NOMO-1 treated with DMSO at 0.1 percent for 48 hours (cell line): Measurements from ENCODE around the gene ANKRD13B.
A peak's percentile ranks its signal among the peaks of the same experiment; 100 is the strongest.

Source experiments
- DNase-seq: peaks from one replicate; lab custom pipeline; 2025; ENCODE audit not compliant: unreplicated experiment; lab: John Stamatoyannopoulos, UW

ANKRD13B gene

DNA sequence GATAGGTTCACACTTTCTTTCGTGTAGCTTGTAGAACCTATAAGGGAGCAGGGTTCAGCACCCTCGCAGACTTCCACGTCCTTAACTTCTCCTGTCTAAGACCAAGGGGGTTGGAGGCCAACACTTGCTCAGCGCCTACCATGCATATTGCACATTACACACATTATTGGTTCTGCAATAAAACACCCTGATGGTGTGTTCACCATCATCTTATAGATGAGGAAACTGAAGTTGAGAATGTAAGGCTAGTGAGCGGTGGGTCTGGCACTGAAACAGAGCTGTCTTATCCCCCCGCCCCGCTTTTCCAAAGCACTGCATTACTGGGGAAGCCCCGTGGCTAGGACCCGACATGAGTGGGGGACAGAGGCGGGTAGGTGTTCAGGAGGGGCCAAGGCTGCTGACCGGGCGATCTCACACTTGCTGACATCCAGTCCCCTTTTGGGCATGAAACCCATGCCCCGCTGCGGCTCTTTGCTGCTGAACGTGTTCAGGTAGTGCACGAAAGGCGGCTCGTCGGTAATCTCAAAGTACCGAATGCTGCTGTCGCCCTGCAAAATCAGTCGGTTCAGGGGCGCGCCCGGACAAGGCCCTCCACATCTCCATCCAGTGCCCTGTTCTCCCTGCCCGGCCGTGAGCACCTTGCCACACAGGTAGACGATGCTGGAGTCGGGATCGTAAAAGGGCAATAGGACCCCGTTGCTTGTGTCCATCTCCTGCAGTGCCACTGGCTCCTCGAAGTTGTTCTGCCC lies 23.5 kb downstream of the ANKRD13B start:
- DNase-seq: no peak

DNA sequence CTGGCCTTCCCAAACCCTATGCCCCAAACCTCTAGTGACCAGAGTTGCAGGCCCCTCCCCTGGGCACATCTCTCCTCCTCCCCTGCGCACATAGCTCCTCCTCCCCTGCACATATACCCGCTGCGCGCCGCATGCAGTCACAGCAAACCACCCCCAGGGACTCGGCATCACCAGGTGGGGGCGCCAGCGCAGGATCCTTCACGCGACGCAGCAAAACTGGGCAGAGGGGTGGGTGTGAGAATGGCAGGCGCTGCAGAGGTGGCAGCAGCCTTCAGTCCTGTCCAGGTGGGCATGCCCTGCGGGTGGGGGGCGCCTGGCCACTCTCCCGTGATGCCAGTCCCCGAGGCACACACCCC lies 24.2 kb downstream of the ANKRD13B start:
- peak; percentile 82 for DNase-seq

DNA sequence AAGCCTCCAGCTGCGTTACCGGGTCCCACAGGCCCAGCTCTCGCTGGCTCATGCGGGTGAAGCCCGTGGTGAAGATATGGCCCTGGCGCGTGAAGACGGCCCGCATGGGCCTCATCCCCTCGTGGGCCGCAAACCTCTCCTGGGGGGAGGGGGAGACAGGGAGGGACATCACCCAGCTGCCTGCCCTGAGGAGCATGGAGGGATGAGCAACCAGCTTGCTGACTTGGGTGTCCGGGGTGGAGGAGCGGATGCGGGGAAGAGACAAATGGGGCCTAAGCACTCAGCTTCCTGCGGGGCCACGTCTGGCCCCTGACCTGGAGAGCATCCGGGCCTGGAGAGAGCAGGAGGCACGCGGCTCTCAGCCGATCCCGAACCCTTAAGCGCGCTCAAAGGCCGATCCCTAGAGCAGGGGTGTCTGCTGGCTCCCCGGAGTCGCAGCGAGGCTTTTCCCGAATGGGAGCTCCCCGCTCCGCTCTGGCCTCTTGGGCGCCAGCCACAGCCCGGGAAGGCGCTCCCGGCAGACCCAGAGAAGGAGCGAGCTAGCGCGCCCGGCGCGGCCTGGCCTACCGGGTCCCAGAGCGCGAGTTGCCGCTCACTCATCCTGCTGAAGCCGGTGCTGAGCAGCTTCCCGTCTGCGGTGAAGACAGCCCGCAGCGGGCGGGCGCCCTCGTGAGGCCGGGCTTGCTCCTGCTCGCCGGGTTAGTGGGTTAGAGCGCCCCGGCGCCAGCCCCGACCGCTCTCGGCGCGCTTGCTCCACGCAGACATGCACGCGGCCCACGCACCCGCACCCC lies 24.7 kb downstream of the ANKRD13B start:
- peak; percentile 80 for DNase-seq

DNA sequence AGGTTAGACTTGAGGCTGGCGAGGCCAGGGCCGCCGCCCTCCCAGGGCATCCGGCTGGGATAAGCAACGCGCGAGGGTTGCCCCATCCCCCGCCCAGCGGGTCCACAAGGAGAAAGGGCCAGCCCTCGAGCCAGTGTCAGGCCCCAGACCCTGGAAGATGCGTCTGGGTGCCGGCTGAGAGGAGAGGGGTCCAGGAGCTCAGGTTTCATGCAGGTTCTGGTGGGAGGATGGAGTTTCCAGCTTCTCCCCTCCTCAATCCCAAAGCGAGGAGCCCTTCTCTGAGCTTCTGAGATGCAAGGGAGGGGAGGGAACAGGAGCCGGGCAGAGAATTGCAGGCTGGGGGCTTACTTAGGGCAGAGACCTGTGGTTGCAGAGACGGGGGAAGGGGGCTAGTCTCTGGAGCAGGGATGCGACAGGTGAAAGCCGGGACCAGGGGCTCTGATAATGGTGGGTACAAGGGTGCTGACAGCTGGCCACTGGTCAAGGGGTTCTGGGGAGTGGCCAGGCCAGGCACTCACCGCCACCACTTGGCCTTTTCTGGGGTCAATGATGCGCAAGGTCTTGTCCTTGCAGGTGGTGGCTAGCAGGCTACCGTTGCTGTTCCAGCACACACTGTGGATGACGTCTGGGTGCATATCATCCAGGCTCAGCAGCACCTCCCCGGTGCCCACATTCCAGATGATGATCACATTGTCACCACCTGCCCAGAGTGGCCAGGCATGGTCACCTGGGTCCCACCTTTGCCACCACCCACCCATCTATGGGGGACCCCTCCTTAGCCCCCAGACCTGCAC lies 25.5 kb downstream of the ANKRD13B start:
- no peak for DNase-seq

DNA sequence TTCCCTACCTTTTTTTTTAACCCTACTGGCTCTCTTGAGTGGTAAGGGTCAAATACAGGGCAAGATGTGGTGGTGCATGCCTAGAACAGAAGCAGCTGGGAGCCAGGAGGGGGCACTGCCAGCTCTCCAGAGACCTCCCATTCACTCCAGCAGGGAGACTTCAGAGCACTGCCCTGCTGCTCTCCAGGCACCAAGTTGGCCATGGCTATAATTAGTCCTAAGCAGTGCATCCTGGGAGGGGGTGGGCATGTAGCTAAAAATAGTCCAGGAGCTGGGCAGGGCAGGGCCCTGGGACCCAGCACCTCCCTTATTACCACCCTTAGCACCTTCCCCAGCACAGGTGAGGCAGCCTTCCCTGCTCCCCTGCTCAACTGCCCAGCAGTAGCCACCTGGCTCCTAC lies 26.3 kb downstream of the ANKRD13B start:
- peak; percentile 8 for DNase-seq

DNA sequence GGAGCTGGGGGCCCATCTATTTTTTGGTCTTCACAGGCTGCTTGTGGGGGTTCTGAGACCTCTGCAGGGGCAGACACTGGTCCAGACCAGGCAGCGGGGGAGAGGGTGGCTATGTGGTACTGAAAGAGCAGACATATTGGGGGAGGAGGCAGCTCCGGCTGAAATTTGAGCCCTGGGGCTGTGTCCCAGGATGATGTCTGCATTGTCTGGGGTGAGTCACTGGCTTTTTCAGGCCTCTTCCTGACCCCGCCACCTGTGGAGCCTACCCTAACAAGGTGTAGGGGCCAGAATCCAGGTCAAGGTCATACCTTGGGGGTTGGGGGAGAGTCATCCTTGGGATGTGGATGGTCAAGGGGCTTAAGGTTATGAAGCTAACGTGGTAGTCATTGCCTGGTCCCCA lies 27.3 kb downstream of the ANKRD13B start:
- no peak for DNase-seq

DNA sequence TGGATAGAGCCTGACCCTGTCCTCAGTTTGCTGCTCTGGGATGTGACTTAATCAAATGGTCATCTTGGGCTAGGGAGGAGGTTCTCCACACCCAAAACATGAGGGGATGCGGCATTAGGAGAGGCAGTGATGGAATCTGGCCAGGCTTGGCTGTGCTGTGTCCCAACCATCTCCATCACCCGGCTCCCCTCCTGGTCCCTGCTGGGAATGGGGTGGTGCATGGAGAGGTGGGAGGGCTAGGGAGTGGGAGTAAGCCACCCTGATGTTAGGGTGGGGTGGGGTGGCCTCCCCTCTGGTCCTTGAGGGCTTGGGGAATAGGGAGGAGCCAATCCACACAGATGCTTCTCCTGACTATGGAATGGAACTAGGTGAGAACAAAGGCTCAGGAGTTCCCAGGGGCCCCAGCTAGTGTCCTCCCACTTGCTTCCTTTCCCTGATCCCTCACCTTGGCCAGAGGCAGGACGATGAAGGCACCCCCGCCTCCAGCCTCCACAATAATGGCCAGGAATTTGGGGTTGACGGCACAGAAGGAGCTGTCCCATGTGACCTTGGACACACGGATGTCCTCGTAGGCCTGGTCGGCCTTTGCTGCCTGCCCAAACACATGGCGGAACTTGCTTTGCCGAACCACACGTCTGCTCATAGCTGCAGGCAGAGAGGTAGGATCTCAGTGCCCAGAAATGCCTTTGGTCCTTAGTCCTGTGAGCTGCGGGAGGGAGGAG lies 28.0 kb downstream of the ANKRD13B start:
- no peak for DNase-seq

DNA sequence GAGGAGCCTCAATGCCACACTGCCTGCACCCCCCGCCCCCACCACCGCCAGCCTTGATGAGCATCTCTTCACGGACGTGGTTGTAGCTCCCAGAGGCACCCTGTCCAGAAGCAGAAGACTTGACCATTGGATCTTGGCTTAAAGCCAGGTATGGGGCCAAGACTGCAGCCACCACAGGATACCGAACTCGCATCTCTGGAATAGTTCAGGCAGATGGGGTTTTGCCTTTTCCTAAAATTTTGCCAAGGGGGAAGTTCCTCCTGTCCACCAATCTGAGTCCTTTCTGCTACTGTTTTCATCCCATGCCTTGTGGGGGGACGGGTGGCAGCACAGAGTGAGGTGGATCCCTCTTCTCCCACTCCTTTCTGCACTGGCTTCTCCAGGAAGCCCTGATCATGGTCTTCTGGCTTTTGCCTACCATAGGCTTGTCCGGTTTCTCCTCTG lies 28.8 kb downstream of the ANKRD13B start:
- no peak for DNase-seq

DNA sequence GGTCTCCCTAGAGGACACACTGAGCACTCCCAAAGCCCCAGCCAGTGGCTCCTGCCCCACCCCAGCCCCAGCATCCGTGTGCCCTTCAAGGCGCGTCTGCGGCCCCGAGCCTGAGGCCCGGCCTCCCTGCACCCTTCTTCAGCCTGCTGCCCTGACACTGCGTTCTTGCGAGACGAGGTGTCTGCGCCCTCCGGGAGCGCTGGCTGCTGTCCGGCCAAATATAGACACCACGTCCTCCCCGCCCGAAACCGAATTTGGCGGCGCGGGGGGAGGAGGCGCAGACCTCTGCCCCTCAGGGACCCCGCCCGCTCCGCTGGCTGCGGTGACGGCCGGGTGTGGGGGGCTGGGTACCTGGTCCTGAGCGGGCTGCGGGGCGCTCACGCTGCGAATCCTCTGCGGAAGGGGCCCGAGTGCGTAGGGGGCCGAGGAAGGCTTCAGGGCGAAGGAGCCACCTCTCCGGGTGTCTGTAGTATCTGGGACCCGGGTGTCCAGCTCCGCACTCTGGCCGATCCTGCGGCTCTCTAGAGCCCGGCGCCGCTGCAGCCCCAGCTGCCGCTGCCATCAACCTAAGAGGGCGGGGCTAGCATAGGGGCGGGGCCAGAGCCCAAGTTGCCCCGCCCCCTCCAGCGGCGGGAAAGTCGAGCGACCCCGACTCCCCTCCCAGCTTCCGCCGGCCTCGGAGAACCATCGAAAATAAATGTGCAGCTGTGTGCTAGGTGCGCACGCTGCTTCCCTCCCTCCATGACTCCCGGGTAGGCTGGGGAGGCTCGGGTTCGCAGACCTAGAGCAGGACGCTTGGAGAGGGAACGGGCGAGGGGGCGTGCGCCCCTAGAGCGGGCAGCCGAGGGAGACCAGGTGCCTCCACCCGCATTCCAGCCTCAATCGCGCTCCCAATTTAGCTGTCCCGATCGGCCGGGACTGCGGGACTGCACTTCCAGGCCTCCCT lies 29.7 kb downstream of the ANKRD13B start, which contains the start of gene CORO6:
TSS of gene CORO6 (minus strand) at position 576 of the 946 bp plus-strand sequence. CDS start 1,491 bp downstream, outside the sequence.
- DNase-seq: peak; percentile 7

DNA sequence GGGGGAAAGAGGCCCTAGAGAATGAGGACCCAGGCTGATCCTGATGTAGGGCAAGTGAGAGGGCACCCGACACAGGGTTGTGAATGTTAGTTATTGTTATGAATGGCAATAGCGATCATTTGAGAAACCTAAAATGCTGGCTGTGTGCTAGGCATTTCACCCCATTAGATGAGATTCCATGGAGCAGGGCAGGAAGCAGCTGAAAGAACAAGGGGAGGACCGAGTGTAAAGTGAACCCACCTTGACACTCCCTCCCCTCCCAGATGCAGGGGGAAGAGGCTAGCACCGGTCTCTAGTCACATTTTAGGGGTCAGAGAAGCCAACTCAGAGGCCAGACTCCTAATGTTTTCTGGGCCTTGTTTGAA lies 30.3 kb downstream of the ANKRD13B start:
- no peak for DNase-seq

DNA sequence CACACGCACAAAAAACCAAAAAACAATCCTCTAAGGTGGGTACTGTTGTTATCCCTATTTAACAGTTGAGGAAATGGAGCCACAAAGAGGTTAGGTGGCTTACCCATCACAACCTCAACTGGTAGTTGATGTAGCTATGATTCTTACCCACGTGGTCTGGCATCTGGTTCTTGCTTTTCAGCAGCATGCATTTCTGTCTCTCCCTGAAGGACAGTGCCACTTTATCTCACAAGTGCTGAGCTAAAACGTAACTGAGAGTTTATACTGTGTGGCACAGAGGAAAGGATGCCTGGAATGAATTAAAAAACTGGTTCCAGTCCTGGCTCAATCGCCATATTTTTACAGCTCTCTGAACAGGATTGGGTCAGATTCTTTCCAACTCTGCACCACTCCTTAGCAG lies 31.7 kb downstream of the ANKRD13B start:
- DNase-seq: no peak

DNA sequence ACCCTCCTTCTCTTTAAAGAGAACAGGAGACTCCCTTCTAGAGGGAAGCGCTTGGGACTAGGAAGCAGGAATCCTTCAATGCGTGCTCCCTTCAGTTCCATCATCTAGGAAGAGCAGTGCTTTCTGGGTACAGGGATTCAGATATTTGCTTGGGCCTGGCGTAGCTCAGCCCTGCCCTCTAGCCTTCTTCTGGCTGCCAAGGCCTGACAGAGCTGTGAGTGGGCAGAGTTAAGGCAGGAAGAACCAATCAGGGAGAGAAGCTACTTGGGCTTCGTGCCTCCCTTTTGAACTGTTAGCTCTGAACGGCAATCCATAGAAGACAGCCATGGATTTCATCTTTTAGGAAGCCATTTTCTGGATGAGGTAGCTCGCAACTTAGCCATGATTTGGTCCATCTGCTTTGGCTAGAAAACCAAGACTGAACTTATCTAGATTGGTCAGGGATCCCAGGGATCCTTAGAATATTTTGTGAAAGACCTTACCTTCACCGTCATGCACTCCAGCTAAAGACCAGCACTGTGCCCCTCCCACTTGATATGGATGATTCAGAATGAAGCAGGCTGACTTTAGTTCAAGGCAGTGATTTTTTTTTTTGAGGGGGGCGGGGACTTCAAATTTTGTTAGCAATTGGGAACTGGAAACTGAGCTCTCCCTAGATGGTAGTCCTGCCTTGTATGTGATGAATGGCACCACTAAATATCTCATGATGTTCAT lies 32.3 kb downstream of the ANKRD13B start:
- no peak for DNase-seq

DNA sequence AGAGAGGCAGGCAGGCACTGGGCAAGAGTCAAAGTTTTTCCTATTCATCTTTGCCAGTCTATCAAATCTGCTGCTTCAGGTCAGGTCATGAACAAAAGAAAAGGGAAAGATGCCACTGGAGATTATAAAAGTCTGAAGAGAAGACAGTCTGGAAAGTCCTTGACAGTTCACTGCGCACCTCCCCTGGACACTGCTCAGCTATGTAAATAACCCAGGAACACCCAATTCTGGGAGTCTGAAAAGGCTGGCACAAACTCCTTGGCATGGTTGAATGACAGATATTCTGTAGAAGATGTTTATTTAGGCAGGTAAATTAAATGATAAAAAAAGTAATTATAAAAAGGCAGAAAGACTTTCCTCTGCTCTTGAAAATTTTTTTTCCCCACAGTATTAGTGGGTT lies 35.0 kb downstream of the ANKRD13B start:
- no peak for DNase-seq

DNA sequence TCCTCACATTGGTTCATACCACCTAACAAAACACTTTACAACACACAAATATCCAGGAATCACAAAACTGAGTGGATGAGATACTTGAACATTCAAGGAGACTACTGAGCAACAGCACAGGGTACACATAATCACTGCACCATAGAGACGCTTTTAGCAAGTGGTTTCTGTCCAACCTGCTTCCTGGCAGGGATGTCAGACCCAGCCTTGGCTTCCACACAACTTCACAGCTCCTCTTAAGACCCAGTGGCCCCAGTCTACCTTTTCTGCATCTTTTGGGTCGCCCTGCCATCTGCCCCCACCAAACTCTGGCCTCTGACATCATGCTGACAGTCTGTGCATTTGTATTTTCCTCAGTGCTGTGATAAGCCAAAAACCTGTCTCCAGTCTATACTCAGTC lies 35.7 kb downstream of the ANKRD13B start:
- DNase-seq: no peak

DNA sequence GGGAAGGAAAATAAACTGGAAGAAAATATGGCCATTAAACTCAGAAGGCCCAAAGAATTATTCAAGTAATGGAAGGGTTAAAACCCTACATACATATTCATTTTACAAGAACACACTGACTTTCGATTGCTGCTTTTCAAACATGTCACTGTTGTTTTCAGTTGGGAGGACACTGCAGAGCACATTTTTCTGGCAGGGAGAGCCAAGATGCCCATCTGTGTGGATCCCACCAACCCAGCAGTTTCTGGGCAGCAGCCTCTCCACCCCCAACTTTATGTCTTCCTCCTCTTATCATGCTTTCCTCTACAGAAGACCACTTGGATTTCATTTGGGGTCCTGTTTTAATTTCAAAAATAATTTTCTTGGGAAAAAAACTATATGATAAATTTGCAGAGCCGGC lies 36.9 kb downstream of the ANKRD13B start:
- DNase-seq: no peak

DNA sequence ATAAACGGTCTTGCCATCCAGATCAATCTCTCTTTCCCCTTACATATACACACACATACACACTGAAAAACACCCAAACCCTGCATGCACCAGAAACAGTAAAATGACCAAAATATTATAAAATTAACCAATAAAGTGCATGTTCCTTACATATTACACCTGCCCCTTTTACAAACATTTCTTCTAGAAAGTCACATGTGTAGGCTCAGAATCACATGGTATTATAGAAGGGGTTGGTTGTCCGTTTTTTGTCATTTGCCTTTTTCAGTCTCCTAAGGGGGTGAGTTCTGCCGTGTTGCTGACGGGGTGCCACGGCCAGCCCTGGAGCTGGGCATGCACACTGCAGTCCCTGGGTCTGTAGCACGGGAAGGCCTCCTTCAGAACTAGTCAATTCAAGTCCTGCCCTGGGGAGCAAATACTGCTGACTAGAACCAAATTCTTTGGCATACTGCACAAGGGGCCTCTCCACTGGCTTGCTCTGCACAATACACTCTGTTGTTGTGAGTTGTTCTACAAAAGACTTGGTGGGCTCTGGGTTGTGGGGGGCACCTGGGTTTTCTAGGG lies 37.8 kb downstream of the ANKRD13B start:
- DNase-seq: no peak

DNA sequence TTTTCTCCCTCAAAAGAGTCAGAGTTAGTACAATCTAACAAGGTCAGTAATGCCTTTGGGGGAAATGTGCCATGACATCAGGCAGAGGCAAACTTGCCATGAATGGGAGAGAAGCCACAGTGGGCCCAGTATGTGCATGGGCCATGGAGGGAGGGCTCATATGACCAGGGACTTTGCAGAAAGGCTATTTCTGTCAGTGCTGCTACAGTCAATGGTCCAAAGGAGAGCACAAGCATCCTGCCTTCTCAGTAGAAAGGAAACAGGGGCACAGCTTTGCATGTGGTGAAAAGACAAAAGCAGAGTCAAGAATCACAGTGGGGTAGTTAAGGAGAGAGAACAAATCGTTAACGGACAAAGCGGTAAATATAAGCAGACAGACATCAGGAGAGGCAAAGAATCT lies 41.0 kb downstream of the ANKRD13B start:
- DNase-seq: no peak

DNA sequence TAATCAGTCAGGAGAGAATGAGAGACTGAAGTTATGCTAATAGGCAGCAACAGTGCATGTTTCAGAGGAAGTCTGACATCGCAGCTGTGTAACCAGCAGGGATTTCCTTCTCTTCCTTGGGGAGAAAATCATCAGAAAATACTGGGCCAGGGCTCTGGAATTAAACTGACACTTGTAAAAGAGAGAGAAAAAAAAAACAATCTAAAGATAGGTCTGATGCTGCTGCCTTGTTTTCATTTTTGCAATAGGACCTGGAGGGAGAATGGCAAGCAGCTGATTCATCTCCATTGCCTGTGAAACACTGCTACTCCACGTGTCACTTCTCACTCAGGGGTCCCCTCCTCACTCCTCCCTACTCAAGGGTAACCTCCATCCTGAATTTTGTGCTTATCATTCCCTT lies 47.5 kb downstream of the ANKRD13B start:
- DNase-seq: no peak
